AML-193 (cell line): ENCODE results near the gene NUTM1.
"Not testable (repeated sequence)": the region's sequence is repeated elsewhere in the genome, so short reads cannot be mapped to it uniquely, and the experiment has no call there.

Experiments used
- DNase-seq, 2 experiments: peaks; one replicate each; lab custom pipeline; 2025; lab: John Stamatoyannopoulos, UW

Gene NUTM1

DNA sequence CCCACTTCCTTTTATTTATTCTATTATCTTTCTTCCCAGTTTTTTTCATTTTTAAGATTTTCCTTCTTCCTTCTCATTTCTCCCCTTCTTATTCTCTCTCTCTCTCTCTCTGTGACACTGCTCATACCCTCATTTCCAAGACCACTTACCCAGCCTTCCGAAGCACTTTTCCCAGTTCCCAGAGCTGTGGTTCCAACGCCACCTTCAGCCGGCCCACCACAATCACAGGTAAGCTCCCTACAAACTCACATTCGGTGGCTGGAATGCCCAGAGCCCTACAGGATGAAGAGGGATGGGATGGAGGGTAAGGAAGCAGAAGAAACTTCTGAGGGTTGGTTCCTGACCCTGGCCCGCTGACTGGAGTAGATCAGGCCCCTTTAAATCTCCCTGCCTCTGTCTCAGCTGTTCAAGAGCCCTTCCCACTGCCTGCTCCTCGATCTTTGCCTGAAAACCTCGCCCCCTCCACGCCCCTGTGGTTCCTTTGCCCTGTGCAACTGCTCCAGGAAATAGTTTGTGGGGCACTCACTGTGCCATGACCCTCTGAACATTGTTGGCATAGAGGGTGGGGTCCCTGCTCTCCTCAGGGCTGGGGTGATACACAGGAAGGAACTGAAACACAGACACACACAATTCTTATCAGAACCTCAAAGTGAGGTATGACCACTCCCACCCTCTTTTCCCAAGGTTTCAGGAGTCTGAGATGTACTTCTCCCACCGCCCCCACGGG, 19.1 kb downstream of the NUTM1 start:
- no peak for DNase-seq

DNA sequence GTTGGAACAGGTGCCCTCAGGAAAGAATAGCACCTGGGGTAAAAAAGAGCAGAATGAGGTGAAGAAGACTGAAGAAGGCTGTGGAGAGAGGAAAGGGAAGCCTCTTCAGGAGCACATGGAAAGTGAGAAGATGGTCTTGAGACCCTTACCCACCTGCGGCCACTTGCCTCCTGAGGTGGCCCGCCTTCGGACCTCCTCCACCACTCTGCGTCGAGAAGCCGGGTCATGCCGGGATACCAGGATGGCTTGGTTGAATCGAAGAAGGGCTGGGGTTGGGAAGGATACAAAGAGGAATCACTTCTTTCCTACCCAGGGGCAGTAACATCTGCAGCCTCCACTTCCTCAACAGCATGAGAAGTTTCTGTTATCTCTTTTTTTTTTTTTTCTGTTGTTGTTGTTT, 20.9 kb downstream of the NUTM1 start:
- DNase-seq = no peak

DNA sequence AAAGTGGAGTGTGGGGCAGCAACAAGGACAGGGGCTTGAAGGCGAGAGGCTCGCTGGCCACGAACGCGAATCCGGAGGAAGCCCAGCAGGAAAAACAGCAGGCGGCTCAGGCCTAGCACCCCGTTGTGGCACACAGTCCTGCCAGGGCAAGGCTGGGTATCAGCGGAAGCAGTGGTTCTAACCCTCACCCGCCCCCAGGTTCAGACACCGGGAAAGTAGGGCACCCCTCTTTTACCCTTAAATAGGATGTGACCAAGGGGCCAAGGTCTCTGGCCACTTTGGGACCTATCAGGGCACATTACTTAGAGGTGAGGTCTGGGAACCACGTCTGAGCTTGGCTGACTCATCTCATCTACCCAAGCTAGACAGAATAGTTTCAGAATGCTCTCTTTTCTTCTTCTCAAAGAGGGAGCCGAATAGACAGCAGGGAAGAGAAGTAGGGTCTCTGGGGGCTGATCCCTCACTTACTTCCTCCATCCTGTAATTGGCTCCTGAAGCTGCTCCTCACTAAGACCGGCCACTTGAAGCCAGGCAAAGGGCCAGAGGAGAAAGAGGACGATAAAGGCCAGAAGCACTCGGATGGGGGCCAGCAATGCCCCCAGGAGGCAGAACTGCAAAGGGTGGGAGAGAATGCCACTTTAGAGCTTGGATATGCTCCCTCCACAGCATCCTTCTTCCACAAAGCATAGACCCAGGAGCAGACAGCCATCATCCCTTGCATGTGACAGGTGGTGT, 22.1 kb downstream of the NUTM1 start:
- peak; percentile 44 to 51 for DNase-seq

DNA sequence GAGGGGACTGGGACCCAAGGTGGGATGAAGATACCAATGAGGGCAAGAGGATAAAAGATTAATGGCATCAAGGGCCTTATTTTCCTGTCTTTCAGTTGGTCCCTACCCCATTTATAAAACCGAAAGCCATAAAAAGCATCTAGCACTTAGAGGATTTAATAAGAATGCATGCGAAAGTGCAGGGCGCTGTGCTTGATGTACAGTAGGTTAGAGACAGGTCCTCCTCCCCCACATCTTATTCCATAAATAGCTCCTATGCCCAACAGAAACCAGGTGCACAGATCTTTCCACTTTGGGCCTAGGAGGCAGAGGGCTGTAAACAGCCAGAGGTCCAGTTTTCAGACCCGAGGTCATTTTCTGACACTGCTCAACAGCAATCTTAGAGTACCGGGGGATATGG, 22.7 kb downstream of the NUTM1 start:
- no peak for DNase-seq

DNA sequence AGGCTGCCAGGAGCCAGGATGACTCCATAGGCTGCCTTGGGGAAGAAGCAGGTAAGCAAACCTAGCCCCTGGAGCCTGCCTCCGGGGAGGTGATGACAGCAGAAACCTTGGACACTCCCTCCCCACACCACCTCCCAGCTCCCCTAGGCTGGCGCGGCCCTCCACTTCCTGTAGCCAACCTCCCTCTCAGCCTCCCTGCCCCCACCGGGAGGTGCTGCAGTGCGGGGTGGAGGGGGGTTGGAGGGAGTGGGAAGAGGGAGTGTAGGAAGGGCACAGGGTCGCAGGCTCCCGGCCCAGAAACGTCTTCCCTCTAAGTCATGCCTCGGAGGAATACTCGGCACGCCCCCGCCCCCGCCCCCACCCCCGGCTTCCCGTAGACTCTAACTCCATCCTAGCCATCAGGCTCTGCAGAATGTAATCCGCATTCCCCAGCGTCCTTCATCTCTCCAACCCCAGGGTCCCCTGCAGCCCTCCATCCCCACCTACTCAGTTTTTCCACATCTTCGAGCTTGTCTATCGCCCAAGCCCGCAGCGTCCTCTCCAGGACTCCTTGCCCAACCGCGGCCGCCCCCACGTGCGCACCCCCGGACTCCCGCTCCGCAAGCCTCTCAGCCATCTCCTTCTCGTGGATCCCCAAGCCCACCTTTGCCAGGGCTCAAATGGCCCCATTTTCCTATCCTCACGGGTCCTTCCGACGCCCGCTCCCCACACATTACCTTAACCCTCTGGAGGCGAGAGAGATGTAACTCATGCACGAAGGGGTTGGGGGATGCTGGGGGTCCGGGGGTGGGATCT, 23.4 kb downstream of the NUTM1 start:
- peak; percentile 16 to 40 for DNase-seq

DNA sequence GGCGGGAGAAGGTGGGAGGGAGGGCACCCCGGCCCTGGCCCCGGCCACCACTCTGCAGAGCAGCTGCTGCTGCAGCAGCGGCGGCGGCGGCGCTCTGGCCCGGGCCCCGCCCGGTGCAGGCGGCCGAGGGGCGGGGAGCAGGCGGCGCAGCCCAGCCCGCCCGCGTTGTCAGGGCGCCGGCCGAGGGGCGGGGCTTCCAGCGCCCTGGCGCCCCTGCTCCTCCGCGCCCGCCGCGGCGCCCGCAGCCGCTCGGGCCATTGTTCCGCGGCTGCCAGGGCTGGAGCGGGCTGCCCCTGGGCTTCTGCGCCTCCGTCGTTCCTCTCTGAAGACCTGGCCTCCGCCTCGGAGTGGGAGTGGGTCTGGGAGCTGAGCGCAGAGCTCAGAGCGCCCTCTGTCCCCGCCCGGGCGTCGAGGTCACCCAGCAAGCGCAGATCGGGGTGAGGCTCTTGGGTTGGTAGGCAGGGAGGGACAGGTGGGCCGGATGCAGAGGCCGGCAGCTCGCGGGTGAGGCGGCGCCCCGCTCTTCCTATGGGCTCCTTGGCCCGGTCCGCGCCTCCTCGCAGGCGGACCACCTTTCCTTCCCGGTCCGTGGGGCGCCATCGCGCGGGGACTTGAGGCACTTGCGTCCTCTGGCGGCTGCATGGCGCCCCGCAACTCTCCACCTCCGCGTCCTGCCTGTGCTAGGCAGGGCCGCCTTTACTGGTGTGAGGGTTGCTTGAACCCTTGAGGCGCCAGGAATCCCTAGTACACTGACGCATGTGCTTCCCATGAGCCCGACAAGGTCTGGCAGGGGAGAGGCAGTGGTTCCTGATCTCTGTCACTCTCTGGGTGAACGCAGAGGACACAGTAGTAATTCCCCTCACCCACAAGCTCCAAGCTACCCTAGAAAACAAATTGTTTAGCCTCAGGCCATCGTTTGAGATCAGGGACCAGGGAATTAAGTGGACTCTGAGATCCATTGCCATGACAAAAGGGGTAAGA, 24.3 kb downstream of the NUTM1 start, which contains the start of gene LPCAT4:
Gene LPCAT4, minus strand, starts transcription at position 96 of the 981 bp plus-strand sequence. CDS start 96 bp downstream, outside the sequence.
- DNase-seq = peak; percentile 69 to 77

DNA sequence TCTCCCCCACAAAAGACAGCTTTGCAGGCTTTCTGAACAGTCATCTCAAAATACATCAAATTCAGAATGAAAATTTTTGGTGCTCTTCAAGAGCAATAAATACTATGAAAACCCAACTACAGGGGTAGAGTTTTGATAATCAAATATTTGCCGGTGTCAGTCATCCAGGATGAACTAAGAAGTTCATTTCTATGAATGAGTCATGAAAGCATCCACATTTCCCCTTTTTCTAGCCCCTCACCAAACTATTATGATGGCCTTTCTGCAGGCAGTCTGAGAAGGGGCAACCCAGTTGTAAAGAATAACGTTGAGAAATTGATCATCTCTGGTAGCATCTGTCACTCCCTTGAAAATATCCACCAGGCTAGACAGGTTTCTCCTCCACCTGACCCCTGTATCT, 27.0 kb downstream of the NUTM1 start:
- DNase-seq = no peak

DNA sequence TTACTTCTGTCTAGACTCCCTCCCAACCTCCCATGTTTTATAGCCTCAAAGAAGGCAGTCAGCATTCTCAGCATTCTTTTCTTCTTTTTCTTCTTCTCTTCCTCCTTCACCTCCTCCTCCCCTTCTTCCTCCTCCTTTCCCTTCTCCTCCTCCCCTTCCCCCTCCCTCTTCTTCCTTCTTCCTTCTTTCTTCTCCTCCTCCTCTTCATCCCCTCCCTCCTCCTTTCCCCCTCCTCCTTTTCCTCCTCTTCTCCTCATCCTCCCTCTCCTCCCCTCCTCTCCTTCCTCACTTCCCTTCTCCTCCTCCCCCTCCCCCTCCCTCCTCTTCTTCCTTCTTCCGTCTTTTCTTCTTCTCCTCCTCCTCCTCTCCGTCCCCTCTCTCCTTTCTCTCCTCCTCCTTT, 27.5 kb downstream of the NUTM1 start:
- no peak for DNase-seq

DNA sequence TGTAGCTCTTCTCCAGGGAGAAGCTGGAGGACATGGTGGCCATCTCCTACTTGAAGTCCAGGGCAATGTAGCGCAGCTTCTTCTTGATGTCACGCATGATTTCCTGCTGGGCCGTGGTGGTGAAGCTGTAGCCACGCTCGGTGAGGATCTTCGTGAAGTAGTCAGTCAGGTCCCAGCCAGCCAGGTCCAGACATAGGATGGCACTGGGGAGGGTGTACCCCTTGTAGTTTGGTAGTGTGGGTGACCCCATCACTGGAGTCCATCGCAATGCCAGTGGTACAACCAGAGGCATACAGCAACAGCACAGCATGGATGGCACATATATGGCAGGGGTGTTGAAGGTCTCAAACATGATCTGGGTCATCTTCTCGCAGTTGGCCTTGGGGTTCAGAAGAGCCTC, 30.8 kb downstream of the NUTM1 start:
- no peak for DNase-seq

DNA sequence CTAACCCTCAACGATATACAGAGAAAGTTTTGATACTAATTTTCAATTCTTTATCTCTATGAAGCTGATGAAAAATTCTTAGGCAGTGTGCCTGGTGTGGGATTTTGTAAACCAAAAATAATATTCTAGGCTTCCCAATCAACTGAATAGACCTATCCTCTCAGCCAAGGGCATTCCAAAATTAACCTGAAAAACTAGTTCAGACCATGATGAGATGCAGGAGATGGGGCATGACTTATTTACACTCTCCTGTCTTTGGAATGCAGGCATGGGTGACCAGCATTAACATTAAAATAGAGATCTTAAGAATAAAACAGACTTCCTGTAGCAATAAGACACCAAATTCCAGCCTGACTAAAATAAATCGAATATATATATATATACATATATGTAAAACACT, 31.7 kb downstream of the NUTM1 start:
- no peak for DNase-seq

DNA sequence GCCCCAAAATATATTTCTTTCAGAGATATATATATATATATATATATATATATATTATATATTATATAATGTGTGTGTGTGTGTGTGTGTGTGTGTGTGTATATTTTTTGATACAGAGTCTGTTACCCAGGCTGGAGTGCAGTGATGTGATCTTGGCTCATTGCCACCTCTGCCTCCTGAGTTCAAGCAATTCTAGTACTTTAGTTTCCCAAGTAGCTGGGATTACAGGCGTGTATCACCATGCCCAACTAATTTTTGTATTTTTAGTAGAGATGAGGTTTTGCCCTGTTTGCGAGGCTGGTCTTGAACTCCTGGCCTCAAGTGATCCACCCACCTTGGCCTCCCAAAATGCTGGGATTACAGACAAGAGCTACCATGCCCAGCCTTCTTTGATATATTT, 32.4 kb downstream of the NUTM1 start:
- DNase-seq = not testable (repeated sequence)

DNA sequence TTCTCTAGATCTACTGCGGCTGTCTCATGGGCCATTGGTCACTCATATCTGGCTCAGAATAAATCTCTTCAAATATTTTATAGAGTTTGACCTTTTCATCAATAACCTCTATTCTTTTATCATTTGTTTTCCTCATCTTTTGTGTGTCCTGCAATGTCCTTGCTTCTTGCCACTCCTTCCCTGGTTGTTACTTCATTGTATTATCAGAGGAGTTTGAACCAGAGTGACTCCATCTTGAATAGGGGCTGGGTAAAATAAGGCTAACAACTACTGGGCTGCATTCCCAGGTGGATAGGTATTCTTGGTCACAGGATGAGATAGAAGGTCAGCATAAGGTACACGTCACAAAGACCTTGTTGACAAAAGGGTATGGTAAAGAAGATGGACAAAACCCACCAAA, 33.7 kb downstream of the NUTM1 start:
- DNase-seq = no peak

DNA sequence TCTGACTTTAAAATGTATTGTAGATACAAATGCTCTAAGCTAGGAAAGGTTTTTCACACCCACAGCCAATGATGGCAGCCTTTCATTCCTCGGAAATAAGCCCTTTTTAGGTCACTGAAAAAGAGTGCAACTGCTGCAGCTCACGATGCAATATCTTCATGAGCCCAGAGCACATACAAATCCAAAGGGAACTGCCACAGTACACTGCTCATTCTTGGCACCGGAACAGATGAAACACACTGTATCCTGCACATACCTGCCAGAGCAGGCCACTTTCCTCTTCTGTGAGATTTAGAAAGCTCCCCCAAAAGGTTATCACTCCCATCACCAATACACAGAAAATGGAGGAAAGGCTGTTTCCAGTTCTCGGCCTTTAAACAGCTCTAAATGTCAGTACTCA, 37.4 kb downstream of the NUTM1 start:
- DNase-seq = not testable (repeated sequence)

DNA sequence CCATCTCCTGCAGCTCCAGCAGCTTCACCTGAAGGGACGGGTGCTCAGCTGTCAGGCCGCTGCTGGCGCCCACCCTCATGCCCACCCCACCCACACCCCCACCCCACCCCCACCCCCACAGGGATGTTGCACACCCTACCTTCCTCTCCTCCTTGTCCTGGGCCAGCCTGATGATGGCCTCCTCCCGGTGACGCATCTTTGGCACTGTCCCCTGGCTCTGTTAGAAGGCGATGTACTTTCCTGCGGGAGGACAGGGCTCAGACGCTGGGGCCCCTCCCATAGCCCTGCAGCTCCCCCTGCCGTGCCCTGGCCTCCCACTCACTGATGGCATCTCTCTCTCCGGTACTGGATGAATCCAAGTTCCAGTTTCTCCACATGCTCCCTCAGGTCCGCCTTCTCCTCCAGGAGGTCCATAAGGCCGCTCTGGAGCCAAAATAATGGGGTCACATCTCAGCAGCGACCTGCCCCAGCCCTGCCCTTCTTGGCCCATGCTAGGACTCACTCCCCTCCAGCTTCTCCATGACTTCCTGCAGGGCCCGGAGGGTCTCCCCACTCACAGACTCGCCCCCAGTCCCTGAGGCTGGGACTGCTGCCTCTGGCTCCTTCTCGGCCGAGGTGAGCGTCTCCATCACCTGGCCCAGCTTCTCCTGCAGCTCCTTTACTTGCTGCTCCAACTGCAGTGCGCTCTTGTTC, 38.9 kb downstream of the NUTM1 start:
- not testable (repeated sequence) for DNase-seq

DNA sequence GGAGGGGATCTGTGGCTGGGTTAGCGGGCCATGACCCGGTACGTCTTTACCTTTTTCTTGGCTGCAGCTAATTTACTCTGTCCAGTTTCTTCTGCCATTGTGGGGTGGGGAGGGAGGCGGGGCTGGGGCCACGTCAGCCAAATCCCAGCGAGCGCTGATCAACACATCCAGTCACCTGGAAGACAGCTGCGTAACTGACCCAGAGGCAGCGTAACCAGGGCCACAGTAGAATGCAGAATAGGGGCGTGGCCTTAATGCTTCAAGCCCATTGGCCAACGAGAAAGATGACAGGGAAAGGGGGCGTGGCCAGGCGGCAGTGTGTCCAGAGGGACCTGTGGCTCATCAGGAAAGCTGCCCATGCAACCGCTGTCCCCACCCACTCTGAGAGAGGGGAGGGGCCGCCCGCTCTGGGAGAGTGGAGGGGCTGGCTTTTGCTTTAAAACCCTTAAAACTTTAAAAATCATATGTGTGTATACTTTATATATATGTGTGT, 46.5 kb downstream of the NUTM1 start:
- not testable (repeated sequence) for DNase-seq

DNA sequence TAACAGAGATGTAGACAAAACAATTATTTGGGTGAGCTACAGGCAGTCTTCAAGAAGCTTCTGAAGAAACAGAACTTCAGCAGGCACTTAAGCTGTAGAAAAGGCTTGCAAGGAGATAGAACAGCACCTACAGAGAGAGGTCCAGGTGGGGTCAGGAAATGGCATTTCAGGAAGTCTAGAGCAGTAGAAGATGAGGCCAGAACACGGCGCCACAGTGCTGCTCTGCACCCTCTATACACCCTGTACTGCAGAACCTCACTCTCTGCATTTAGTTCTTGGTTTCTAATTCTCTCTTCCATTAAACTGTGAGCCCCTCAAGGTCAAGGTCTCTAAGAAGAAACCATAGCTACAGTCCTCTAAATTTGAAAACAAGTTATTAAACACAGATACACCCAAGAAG, 49.9 kb downstream of the NUTM1 start:
- DNase-seq = not testable (repeated sequence)

DNA sequence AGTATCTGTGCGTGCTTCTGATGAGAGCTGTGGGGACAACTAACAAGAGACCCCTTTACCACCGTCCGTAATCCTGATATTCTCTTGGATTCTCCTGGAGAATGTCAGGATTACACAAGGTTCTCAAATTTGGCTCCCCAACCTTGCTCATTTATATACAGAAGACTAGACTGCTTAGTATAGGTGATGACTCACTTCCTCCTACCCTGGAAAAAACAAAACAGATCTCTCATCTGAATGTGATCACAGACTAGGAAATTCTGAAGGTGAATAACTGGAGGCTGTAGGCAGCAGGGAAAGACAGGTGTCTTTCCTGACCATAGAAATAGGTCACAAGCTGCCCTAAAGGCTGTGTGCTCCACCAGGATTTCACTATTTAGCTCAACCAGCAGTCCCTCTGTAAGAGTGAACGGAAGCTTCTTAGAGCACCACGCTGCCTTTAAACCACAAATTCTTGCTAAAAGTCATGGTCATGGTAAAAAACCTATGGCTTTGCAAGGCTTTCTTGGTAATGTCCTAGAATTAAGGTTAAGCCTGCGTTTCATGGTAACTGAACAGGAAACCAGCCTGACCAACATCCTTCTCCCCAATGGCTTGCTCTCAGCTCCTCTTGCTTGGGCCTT, 54.6 kb downstream of the NUTM1 start:
- not testable (repeated sequence) for DNase-seq

DNA sequence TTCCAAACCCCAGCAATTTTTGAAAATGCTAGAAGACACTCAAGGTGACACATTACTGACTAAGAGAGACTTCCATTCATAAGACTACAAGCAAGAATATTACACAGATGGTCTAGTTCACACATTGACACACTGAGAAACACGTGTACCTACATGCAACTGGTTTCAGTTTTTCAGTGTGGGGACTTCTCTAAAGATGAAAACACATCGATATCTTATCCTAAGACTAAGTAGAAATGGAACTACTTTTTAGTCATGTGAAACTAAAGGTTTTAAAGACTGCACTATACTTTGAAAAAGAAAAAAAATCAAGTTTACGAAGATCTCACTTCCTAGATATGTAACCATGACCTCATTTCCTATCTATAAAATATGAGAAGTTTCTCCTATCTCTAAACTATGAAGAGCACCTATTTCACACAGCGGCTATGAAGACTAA, 60.1 kb downstream of the NUTM1 start:
- not testable (repeated sequence) for DNase-seq

DNA sequence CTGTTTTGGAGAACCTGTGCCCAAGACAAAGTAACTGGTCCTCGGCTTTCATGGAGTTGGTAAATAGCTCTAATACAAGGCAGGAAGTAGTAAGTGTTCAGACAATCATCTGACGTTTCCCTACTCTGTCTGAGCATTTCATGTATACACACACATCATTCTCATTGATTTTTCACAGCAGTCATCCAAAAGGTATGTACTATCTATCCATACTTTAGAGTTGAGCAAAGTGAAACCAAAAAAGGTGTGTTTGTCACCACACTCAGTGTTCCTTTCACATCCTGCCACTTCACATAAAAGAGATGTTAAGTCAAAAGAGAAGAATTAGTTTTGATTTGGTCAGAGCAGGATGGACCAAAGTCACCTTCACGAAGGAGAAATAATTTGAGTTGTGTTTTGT, 60.8 kb downstream of the NUTM1 start:
- not testable (repeated sequence) for DNase-seq
